ENCODE data around the gene CDH12.
"Not testable (repeated sequence)": the region's sequence is repeated elsewhere in the genome, so short reads cannot be mapped to it uniquely, and the experiment has no call there.

The CDH12 gene

DNA sequence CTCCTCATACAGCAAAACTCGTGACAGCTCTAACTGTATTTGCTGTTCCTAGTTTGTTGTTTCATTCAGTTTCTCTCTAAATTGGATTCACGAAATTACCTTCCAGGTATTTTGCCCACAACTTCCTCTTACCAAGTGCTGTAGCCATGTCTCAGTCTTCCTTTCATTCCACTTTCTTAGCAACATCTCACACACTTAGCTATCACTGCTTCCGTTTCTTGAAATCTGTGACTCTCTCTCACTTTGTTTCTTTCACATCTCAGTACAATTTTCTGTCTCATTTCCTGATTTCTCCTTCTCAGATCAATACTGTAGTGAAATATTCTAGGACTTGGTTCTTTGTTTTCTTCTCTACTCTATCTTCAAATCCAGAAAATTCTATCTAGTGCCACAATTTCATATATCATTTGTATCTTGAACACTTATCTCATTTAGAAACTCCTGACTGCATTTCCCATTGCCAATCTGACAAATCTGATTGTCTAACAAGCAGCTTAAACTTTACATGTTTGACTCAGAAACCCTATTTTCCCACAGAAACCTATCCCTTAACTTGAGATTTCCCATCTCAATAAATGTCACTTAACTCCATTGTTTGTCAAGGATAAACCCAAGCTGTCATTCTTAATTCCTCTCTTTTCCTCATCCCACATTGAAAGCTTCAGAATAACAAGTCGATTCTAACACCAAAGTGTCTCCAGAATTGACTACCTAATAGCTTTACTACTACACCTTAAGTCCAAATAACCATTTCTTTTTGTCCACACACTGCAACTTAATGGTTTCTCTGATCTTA lies 303.1 kb downstream of the CDH12 start:
- DNase-seq, result no peak

DNA sequence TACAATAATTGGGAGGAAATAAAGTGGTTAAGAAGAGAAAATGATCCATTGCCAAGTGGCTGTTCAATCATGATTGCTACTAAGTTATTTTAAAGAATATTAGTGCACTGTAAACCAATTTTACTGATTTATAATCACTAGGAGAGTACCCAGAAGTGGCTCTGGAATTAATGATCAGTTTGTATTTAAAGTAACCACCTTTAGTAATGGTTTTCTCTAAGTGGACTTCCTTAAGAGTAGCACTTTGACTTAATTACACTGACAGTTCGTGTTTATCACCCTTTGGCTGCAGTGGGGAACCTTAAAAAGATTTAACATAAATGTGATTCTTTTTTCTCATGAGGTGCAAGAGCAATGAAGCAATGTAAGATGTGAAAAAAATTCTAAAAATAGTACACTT lies 310.8 kb downstream of the CDH12 start:
- DNase-seq, result peak in 1 of 2 experiments; percentile 55

- peak; percentile 83 to 88 for DNase-seq
Observed at GRCh38 chr5:22541037-22541436, 312.1 kb downstream of the CDH12 start.

DNA sequence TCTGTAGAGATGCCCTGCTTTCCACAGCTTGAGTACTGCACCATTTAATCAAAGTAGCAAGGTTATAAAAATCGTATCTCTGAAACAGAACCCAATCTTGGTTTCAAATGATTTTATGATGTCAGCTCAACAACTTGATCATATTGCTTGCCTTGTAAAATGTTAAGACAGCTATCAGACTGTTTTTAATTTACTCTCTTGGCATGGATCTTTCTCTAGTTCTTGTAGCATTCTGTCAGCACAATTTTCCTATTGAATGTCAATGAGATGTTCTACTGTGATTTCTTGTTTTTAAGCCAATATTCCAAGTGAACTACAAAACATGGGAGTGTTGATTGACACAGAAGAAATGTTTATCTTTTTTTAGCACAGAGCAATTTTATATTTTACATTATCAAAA lies 313.4 kb downstream of the CDH12 start:
- no peak for DNase-seq

DNA sequence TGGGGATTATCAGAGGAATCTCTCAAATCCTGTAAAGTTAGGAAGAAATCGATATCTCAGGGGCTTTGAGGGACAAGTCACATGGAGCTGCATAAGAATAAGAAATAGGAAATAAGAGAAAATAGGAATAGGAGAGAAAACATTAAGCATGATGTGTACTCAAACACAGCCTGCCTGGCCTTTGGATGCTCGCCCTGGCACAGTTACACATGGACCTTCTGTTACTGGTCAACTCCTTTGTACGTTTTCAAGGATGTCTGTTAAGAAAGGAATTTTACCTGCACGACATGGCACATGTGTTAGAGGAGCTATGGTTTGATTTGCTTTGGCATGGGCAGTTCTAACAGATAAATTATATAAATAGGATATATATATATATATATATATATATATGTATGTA lies 321.2 kb downstream of the CDH12 start:
- no peak for DNase-seq

- no peak for DNase-seq
Observed at GRCh38 chr5:22521521-22521920, 331.6 kb downstream of the CDH12 start.

- not testable (repeated sequence) for DNase-seq
Observed at GRCh38 chr5:22516497-22516896, 336.6 kb downstream of the CDH12 start.

DNA sequence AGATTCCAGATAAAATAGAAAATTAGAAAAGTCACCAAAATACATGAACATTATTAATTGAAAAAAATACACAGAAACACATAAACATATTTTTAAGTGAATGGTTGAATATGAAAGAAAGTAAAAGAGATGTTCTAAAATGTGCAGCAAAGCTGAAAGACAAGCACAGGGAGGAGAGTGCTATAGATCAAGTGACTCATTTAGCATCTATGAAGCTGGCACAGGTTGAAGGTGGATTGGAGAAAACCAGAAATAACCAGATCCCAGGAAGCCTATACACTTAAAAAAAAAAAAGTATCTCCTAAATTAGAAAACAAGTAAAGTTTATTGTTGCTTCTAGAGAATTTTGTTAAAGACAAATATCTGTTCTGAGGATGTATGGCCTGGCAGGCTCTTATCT lies 338.9 kb downstream of the CDH12 start:
- no peak for DNase-seq

GRCh38 chr5:22505891-22506290 lies 347.3 kb downstream of the CDH12 start:
- DNase-seq, result no peak

GRCh38 chr5:22504411-22504810 lies 348.7 kb downstream of the CDH12 start:
- DNase-seq, result no peak

DNA sequence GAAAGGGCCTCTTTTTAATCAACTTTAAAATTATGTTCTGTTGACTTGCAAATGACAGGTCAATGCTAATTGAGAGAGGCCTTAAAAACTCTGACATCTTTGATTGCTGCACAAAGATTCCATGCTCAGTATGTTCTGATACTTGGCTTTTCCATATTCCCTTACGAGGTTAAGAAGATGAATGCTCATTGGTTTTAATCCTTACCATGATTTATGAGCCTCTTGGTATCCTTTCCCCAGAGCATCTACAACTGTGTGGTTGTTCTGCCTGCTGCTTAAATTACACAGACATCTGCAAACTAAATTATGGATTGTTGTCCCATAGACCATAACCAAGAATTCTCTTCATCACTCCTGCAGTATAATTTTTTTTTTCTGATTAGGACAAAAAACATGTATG lies 352.6 kb downstream of the CDH12 start:
- no peak for DNase-seq

DNA sequence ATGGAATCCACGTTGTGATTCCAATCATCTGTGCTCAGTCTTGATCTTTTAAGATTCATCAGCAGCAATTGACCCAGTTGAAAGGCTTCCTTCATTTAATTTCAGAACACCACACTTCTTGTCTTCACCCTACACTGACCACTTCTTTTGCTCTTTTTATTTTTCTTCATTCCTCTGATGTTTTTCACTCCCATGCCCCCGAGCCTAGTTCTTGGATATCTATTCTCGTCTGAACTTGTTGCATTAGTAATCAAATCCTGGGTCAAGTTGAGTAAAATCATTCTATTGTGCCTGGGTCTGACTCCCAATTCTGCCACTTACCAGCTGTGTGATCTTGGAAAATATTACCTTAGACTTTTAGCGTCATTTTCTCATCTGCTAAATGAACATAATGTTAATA lies 356.5 kb downstream of the CDH12 start:
- no peak for DNase-seq

DNA sequence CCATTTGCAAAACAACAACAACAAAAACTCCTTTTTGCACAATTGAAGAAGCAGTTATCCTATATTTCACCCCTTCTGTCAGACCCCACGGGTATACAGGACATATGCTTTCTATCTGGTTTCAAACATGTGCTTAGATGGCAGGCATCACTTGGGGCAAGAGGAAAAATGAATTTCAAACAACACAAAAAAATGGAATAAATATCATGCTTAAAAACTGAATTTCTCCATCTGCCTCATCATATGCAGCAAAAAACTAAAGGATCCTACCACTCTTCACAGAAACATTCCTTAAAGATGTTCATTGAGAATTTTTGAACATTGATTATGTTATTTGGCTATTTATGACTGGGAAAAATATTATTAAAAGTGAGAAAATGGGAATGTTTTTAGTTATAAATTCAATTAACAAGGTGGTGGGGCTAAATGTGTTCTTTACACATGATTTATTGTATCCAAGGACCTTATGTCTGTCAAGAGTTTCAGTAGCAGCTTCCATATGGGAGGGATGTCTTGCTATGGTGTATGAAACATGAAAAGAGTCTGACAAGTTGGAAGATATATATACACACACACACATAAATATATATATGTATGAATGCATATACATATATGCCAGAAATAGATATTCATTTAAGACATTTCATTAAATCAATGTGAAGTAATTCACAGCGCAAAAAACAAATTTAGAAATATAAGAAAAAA lies 358.0 kb downstream of the CDH12 start:
- DNase-seq, result no peak

DNA sequence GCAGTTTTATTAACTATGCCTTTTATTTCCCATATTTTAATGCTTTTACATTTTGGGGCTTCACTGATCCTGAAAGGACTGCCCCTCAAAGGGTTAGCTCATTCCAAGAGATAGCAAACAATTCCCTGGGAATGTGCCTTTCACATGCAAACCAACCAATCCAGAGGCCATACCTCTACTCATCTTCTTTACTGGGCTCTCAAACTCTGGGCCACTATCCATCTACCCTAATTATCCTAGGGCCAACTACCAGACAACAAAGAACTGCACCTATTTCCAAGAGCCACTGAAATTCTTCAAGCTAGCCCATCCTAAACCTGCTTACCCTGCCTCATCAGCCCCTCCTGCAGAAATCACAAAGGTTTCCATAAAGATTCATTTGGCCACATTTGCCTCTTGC lies 364.7 kb downstream of the CDH12 start:
- DNase-seq, result no peak

- DNase-seq, result no peak
Observed at GRCh38 chr5:22480305-22480704, 372.8 kb downstream of the CDH12 start.

DNA sequence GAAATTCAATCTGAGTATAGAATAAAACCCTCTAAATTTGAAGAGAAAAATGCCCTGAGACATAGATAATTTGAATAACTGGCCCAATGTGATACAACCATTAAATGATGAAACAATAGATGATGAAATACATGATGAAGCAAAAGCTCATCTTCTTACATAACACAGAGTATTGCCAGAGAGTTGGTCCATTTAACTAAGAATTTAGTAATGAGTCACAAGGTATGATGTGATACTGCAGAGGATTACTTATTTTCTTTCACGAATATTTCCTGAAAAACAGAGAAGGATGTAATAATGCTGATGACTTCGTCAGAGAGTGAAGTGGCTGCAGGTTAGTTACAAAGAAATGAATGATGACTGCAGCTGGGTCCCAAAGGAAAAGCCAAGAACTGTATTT lies 379.3 kb downstream of the CDH12 start:
- DNase-seq, result no peak

- DNase-seq, result no peak
Observed at GRCh38 chr5:22471154-22471553, 382.0 kb downstream of the CDH12 start.

GRCh38 chr5:22470408-22470807 lies 382.7 kb downstream of the CDH12 start:
- no peak for DNase-seq

GRCh38 chr5:22465616-22466015 lies 387.5 kb downstream of the CDH12 start:
- DNase-seq, result no peak

DNA sequence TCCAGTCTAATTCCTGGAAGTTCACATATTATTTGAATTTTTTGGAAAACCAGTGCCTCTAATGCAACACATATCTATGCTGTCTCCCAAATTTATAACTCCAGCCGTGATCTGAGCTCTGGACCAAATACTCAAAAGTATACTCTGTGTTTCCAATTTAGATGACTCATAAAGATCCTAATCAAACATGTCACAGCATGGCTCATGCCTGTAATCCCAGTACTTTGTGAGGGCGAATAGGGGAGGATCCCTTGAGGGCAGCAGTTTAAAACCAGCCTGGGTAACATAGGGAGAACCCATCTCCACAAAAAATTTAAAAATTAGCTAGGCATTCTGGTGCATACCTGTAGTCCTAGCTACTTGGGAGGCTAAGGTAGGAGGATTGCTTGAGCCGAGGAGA lies 388.0 kb downstream of the CDH12 start:
- no peak for DNase-seq

GRCh38 chr5:22460189-22460588 lies 393.0 kb downstream of the CDH12 start:
- no peak for DNase-seq

GRCh38 chr5:22432905-22433304 lies 420.2 kb downstream of the CDH12 start:
- DNase-seq, result no peak

DNA sequence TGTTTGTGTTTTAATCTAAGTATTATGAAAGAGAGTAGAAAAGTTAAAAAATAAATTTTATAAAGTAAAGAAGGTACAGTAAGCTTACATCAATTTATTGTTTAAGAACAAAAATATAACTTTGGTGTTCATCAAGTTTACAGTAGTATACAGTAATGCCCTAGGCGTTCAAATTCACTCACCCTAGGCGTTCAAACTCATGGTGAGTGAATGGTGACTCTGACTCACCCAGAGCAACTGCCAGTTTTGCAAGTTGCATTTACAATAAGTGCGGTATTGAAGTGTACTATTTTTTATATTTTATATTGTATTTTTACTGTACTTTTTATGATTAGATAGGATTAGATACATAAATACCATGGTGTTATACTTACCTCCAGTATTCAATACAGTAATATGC lies 421.3 kb downstream of the CDH12 start:
- DNase-seq, result no peak

- DNase-seq, result no peak
Observed at GRCh38 chr5:22431406-22431805, 421.7 kb downstream of the CDH12 start.

Data from NCI-H1930 (cell line).